Measurements from ENCODE around the gene ODF2L.

The ODF2L gene

DNA sequence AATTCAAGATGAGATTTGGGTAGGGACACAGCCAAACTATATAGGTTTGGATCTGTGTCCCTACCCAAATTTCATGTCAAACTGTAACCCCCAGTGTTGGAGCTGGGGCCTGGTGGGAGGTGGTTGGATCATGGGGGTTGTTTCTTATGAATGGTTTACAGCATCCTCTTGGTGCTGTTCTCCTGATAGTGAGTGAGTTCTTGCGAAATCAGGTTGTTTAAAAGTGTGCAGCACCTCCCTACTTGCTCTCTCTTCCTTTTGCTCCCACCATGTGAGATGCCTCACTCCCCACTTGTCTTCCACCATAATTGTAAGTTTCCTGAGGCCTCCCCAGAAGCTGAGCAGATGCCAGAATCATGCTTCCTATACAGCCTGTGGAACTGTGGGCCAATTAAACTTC is 17.3 kb downstream of the ODF2L start:
- TF ChIP-seq TOX (CRISPR knock-in tag; IDR thresholded peaks at IDR 0.05; ENCODE audit: borderline replicate concordance) (no peak), RARB (CRISPR knock-in tag; IDR thresholded peaks at IDR 0.05) (no peak), ESRRG (CRISPR knock-in tag; IDR thresholded peaks at IDR 0.05) (no peak), SNAI2 (CRISPR knock-in tag; IDR thresholded peaks at IDR 0.05) (no peak), ZNF565 (CRISPR knock-in tag; conservative IDR thresholded peaks at IDR 0.05; ENCODE audit: low read depth) (no peak), ZFP30 (CRISPR knock-in tag; IDR thresholded peaks at IDR 0.05) (no peak), OSR1 (CRISPR knock-in tag; IDR thresholded peaks at IDR 0.05) (no peak), ZFP3 (CRISPR knock-in tag; IDR thresholded peaks at IDR 0.05) (no peak), TCF4 (CRISPR knock-in tag; IDR thresholded peaks at IDR 0.05; ENCODE audit: borderline replicate concordance) (no peak)
- TF ChIP-seq, protein P1, sequence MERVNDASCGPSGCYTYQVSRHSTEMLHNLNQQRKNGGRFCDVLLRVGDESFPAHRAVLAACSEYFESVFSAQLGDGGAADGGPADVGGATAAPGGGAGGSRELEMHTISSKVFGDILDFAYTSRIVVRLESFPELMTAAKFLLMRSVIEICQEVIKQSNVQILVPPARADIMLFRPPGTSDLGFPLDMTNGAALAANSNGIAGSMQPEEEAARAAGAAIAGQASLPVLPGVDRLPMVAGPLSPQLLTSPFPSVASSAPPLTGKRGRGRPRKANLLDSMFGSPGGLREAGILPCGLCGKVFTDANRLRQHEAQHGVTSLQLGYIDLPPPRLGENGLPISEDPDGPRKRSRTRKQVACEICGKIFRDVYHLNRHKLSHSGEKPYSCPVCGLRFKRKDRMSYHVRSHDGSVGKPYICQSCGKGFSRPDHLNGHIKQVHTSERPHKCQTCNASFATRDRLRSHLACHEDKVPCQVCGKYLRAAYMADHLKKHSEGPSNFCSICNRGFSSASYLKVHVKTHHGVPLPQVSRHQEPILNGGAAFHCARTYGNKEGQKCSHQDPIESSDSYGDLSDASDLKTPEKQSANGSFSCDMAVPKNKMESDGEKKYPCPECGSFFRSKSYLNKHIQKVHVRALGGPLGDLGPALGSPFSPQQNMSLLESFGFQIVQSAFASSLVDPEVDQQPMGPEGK (CRISPR knock-in tag; IDR thresholded peaks at IDR 0.05; ENCODE audit: borderline replicate concordance) = no peak
- TF ChIP-seq, protein P2, sequence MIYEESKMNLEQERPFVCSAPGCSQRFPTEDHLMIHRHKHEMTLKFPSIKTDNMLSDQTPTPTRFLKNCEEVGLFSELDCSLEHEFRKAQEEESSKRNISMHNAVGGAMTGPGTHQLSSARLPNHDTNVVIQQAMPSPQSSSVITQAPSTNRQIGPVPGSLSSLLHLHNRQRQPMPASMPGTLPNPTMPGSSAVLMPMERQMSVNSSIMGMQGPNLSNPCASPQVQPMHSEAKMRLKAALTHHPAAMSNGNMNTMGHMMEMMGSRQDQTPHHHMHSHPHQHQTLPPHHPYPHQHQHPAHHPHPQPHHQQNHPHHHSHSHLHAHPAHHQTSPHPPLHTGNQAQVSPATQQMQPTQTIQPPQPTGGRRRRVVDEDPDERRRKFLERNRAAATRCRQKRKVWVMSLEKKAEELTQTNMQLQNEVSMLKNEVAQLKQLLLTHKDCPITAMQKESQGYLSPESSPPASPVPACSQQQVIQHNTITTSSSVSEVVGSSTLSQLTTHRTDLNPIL (CRISPR knock-in tag; IDR thresholded peaks at IDR 0.05; ENCODE audit: low read depth) = no peak
- TF ChIP-seq, protein P3, sequence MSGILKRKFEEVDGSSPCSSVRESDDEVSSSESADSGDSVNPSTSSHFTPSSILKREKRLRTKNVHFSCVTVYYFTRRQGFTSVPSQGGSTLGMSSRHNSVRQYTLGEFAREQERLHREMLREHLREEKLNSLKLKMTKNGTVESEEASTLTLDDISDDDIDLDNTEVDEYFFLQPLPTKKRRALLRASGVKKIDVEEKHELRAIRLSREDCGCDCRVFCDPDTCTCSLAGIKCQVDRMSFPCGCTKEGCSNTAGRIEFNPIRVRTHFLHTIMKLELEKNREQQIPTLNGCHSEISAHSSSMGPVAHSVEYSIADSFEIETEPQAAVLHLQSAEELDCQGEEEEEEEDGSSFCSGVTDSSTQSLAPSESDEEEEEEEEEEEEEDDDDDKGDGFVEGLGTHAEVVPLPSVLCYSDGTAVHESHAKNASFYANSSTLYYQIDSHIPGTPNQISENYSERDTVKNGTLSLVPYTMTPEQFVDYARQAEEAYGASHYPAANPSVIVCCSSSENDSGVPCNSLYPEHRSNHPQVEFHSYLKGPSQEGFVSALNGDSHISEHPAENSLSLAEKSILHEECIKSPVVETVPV (CRISPR knock-in tag; IDR thresholded peaks at IDR 0.05) = no peak

DNA sequence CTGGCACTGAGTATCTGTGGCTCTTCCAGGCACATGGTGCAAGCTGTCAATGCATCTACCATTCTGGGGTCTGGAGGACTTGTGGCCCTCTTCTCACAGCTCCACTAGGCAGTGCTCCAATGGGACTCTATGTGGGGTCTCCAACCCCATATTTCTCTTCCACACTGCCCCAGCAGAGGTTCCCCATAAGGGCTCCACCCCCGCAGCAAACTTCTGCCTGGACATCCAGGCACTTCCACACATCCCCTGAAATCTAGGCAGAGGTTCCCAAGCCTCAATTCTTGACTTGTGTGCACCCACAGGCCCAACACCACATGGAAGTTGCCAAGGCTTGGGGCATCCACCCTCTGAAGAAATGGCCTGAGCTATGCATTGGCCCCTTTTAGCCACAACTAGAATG is 18.8 kb downstream of the ODF2L start:
- ATAC-seq = no peak
- TF ChIP-seq ZFP30 (CRISPR knock-in tag; IDR thresholded peaks at IDR 0.05) (no peak), PPARA (CRISPR knock-in tag; IDR thresholded peaks at IDR 0.05; ENCODE audit: borderline replicate concordance) (no peak), CSDC2 (CRISPR knock-in tag; IDR thresholded peaks at IDR 0.05) (no peak), ZNF70 (CRISPR knock-in tag; IDR thresholded peaks at IDR 0.05) (no peak), TOX (CRISPR knock-in tag; IDR thresholded peaks at IDR 0.05; ENCODE audit: borderline replicate concordance) (no peak), OSR1 (CRISPR knock-in tag; IDR thresholded peaks at IDR 0.05) (no peak)
- TF ChIP-seq, protein P2 (CRISPR knock-in tag; IDR thresholded peaks at IDR 0.05; ENCODE audit: low read depth) = no peak
- TF ChIP-seq, protein P4, sequence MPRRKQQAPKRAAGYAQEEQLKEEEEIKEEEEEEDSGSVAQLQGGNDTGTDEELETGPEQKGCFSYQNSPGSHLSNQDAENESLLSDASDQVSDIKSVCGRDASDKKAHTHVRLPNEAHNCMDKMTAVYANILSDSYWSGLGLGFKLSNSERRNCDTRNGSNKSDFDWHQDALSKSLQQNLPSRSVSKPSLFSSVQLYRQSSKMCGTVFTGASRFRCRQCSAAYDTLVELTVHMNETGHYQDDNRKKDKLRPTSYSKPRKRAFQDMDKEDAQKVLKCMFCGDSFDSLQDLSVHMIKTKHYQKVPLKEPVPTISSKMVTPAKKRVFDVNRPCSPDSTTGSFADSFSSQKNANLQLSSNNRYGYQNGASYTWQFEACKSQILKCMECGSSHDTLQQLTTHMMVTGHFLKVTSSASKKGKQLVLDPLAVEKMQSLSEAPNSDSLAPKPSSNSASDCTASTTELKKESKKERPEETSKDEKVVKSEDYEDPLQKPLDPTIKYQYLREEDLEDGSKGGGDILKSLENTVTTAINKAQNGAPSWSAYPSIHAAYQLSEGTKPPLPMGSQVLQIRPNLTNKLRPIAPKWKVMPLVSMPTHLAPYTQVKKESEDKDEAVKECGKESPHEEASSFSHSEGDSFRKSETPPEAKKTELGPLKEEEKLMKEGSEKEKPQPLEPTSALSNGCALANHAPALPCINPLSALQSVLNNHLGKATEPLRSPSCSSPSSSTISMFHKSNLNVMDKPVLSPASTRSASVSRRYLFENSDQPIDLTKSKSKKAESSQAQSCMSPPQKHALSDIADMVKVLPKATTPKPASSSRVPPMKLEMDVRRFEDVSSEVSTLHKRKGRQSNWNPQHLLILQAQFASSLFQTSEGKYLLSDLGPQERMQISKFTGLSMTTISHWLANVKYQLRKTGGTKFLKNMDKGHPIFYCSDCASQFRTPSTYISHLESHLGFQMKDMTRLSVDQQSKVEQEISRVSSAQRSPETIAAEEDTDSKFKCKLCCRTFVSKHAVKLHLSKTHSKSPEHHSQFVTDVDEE (CRISPR knock-in tag; IDR thresholded peaks at IDR 0.05) = no peak

More for the DNA sequence above, 17.3 kb downstream of the ODF2L start:
- ATAC-seq = no peak

DNA sequence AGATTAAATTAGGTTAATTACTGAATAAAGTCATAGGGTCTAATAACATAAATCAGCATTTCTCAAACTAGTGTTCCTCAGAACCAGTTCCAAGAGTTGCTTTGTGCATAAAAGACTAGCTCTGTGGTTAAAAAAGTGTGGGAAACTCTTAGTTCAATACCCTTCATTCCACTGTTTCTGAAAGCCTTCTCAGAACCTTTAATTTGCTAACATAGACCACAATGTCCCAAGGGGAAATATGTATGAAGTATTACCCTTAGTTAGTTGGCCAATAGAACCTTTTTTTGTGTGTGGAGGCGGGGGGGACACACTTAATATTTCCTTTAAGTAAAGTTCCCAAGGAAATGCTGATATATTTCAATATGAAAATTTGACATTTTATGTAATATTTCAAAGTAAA is 20.4 kb downstream of the ODF2L start:
- no peak for ATAC-seq
- TF ChIP-seq CSDC2 (CRISPR knock-in tag; IDR thresholded peaks at IDR 0.05) (no peak), OSR1 (CRISPR knock-in tag; IDR thresholded peaks at IDR 0.05) (no peak), ISL1 (CRISPR knock-in tag; IDR thresholded peaks at IDR 0.05) (no peak), PPARA (CRISPR knock-in tag; IDR thresholded peaks at IDR 0.05; ENCODE audit: borderline replicate concordance) (no peak), ZNF70 (CRISPR knock-in tag; IDR thresholded peaks at IDR 0.05) (no peak), RARB (CRISPR knock-in tag; IDR thresholded peaks at IDR 0.05) (no peak), BACH2 (CRISPR knock-in tag; IDR thresholded peaks at IDR 0.05; ENCODE audit: borderline replicate concordance) (no peak), TCF4 (CRISPR knock-in tag; IDR thresholded peaks at IDR 0.05; ENCODE audit: borderline replicate concordance) (no peak), ZNF565 (CRISPR knock-in tag; conservative IDR thresholded peaks at IDR 0.05; ENCODE audit: low read depth) (no peak), SNAI2 (CRISPR knock-in tag; IDR thresholded peaks at IDR 0.05) (no peak), ARNTL (CRISPR knock-in tag; IDR thresholded peaks at IDR 0.05; ENCODE audit: borderline replicate concordance, low read depth) (no peak)
- TF ChIP-seq, protein P5, sequence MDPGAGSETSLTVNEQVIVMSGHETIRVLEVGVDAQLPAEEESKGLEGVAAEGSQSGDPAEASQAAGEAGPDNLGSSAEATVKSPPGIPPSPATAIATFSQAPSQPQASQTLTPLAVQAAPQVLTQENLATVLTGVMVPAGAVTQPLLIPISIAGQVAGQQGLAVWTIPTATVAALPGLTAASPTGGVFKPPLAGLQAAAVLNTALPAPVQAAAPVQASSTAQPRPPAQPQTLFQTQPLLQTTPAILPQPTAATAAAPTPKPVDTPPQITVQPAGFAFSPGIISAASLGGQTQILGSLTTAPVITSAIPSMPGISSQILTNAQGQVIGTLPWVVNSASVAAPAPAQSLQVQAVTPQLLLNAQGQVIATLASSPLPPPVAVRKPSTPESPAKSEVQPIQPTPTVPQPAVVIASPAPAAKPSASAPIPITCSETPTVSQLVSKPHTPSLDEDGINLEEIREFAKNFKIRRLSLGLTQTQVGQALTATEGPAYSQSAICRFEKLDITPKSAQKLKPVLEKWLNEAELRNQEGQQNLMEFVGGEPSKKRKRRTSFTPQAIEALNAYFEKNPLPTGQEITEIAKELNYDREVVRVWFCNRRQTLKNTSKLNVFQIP (CRISPR knock-in tag; IDR thresholded peaks at IDR 0.05; ENCODE audit: borderline replicate concordance, low read depth) = no peak
- TF ChIP-seq, protein P4 (CRISPR knock-in tag; IDR thresholded peaks at IDR 0.05) = no peak
- TF ChIP-seq, protein P2 (CRISPR knock-in tag; IDR thresholded peaks at IDR 0.05; ENCODE audit: low read depth) = no peak

Data from SK-N-SH treated with all-trans-retinoic acid at 6 μM for 48 hours (cell line).